COLO829 (cell line): ENCODE results near the gene RBM23.
"Not testable (repeated sequence)": the region's sequence is repeated elsewhere in the genome, so short reads cannot be mapped to it uniquely, and the experiment has no call there.

Source experiments
- DNase-seq: peaks from one replicate; pipeline ENCODE4 v3.0.0; 2012; ENCODE audit warnings: low spot score

Gene RBM23

GRCh38 chr14:22918804-22919600, at the start of gene RBM23:
Gene RBM23 (minus strand): TSS chr14:22919149.
- DNase-seq: peak; percentile 98

- DNase-seq: no peak
Observed at GRCh38 chr14:22966783-22967269, 47.9 kb upstream of the RBM23 start.

DNA sequence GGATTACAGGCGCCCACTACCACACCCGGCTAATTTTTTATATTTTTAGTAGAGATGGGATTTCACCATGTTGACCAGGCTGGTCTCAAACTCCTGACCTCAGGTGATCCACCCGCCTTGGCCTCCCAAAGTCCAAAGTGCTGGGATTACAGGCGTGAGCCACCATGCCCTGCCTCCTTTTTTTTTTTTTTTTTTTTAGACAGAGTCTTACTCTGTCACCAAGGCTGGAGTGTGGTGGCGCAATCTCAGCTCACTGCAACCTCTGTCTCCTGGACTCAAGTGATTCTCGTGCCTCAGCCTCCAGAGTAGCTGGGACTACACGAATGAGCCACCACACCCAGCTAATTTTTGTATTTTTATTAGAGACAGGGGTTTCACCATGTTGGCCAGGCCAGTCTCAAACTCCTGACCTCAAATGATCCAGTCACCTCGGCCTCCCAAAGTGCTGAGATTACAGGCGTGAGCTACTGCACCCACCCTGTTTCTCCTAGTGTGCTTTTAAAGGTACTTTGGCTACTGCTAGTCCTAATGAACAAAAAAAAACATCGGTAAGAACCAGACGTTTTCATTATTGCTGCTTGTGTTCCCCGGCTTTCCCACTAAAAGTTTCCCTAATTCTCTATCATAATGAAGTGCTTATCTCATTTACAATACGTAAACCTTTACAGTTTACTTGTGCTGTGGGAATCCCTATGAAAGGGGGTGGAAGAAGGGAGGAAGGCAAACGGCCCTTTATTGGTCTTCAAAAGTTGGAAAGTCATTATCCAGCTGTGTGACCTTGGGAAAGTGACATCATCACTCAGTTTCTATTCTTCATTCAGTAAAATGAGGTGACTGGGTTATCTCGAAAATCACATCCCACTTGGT, 47.2 kb upstream of the RBM23 start:
- not testable (repeated sequence) for DNase-seq

DNA sequence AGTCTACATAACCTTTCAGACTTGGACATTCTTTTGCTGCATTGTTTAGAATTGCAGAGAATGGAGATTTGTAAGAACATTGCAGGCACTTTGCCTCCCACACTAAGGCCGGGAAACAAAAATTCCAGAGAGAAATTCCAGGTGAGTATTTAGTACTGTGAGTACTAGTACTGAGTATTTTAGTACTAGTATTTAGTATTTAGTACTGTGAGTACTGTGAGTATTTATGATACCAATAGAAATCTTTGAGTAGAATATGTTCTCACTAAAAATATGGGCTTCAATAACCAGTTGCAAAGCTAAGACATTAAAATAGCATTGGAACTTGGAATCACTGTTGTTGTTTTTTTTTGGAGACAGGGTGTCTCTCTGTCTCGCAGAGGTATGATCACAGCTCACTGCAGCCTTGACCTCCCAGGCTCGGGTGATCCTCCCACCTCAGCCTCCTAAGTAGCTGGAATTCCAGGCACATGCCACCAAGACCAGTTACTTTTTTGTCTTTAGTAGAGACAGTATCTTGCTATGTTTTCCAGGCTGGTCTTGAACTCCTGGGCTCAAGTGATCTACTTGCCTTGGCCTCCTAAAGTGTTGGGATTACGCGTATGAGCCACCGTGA, 43.2 kb upstream of the RBM23 start:
- no peak for DNase-seq

GRCh38 chr14:22955702-22956569, 37.0 kb upstream of the RBM23 start:
- no peak for DNase-seq

GRCh38 chr14:22952418-22952817, 33.5 kb upstream of the RBM23 start:
- DNase-seq: no peak

GRCh38 chr14:22951795-22952194, 32.8 kb upstream of the RBM23 start:
- DNase-seq: not testable (repeated sequence)

DNA sequence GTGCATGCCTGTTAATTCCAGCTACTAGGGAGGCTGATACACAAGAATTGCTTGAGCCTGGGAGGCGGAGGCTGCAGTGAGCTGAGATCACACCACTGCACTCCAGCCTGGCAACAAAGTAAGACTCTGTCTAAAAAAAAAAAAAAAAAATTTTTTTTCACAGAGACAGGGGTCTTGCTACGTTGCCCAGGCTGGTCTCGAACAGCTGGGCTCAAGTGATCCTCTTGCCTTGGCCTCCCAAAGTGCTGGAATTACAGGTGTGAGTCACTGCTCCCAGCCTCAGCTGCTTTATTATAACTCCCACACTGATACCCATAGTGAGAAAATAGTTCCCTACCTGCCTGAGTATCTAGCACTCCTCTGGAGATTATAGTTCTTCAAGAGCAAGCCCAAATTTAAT, 26.7 kb upstream of the RBM23 start:
- no peak for DNase-seq

DNA sequence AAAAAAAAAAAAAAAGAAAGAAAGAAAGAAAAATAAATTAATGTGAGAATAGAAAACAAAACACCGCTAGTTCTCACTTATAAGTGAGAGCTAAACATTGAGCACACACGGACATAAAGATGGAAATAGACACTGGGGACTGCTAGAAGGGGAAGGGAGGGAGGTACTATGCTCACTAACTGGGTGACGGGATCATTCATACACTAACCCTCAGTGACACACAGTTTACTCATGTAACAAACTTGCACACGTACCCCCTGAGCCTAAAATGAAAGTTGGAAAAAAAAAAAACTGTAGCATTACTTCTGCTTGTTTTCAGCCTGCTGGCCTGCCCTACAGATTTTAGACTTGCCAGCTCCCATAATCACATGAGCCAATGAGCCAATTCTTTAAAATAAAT, 20.7 kb upstream of the RBM23 start:
- no peak for DNase-seq

DNA sequence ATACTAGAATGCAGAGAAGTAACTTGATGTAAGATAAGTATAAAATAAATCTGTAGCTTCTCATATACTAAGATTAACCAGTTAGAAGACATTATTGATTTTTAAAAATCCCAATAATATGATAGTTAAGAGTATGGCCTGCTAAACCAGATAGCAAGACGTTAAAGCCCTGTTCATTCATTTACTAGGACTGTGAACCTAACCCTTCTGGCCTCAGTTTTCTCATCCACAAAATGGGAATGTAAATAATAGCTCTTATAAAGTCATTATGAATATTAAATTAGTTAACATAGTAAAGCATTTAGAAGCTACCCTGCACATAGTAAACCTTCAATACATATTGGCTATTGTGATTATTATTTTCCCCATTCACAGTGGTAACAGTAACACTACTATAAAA, 16.2 kb upstream of the RBM23 start:
- no peak for DNase-seq

DNA sequence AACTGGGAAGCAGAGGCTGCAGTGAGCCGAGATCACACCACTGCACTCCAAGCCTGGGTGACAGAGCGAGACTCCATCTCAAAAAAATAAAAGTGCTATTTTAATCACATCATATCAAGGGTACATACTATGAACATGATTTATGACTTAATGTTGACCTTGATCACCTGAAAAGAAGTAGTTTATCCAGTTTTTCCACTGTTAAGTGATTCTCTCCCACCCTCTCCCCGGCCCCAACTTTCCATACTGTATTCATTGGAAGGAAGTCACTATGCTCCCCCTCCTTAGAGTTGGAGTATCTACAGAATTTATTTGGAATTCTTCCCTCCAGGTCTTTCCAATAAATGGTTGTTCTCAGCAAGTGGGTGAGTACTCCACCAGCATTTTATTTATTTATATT, 13.2 kb upstream of the RBM23 start:
- no peak for DNase-seq

DNA sequence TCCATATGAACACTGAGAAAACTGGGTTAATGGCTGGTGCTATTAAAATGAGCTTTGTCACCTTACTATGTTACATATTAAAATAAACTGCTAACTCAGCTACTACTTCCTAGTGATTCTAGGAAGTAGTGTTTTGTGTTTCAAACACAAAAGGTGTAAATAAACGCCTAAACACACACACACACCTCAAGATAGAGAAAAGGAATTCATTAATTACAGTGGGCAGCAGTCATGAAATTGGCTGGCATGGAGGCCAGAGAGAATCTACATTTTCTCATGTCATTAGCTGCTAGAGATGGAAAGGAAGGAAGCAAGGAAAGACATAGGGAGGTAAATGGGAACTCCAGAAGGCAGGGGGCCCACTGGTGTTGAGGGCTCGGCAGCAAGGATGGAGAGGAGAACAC, 11.0 kb upstream of the RBM23 start:
- DNase-seq: no peak

DNA sequence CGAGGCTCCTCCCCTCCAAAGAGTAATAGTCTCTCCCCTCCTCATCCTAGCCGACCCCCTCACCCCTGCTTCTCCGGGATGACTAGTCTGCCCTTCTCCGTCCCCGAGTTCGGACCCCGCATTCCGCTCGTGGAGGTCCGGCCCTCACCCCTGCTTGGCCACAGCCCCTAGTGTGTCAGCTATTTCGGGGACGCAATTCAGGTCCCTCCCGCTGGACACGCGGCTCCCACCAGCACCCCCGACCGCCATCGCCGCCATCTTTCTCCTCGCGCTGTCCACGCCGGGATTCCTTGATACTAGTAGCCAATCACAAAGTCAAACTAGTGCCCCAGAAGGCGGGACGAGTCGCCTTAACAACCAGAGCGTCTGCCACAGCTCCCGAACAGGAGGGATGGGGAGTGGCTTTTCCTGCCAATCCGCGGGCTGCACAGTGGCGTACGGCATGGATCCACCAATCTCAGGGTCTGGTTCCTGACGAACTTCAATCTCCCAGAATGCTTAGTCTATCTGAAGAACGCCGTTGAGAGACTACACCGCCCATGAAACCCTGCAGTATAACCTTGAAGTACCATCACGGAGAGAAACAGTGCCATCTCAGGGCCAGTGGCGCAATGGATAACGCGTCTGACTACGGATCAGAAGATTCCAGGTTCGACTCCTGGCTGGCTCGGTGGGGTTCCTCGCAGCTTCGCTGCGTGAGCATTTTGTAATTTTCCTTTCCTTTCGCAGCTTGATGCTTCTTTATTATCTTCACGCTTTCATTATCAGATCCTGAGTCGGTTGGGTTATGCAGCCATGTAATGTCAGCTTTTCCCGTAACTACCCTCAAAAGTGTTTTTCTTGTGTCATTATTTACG, 10.4 kb upstream of the RBM23 start, which contains the start of gene PRMT5:
TSS of gene PRMT5 (minus strand) at position 273 of the 857 bp plus-strand sequence. CDS start at position 258, 15 bp downstream.
- peak; percentile 99 for DNase-seq

- no peak for DNase-seq
Observed at GRCh38 chr14:22928237-22929103, 9.5 kb upstream of the RBM23 start.

DNA sequence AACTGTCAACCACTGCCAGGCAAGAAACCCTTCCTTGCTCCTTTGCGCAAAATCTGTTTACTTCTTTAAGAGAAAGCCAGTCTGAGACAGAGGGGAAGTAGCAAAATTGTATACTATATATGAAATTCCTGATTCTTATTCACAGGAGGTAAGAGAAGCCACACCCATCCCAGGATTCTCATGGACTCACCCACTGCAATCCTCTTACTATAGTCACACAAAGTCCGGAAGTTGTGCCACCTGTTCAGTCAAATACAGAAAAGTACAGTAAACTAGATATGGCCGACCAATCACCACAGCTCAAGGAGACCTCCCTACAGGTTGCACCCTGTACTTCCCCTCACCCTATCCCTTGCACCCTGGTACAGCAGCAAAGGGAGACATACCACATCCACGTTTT, 7.4 kb upstream of the RBM23 start:
- no peak for DNase-seq

GRCh38 chr14:22925513-22925912, 6.6 kb upstream of the RBM23 start:
- DNase-seq: no peak

DNA sequence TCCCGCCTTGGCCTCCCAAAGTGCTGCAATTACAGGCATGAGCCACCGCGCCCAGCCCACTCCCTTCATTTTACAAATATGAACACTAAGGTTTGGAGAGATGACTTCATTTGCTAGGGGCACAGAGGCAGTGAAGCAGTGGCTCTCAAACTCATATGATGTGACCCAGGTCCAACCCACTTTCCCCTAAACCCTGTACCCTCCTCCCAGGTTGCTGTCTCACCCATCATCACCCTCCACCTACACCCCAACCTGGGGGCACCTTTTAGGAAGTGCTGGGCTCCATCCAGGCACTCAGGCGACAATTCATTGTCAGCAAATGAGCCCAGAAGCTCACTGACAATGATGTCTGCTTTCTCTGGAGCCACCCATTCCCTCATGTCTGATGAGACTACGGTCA, 4.8 kb upstream of the RBM23 start:
- DNase-seq: no peak

- no peak for DNase-seq
Observed at GRCh38 chr14:22922294-22922693, 3.3 kb upstream of the RBM23 start.

GRCh38 chr14:22920697-22921096, 1.7 kb upstream of the RBM23 start:
- DNase-seq: no peak

DNA sequence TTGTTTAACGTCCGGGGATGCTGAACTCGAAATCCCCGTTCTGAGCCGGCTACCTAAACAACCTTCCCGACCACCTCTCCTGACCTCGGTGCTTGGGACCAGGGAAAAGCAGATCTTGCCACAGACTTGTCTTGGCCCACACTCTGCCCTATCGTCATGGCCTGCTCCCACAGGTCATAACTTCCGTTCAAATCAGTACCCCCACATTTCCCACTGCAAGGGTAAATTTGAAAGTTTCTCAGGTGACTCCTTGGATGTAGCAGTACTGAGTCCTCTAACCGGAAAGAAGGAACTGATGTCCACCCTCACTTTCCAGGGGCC, 612 bp upstream of the RBM23 start:
- no peak for DNase-seq
